GM18907 (cell line): ENCODE results near the gene AOAH.
A peak's percentile ranks its signal among the peaks of the same experiment; 100 is the strongest.
"Not testable (repeated sequence)": the region's sequence is repeated elsewhere in the genome, so short reads cannot be mapped to it uniquely, and the experiment has no call there.

Source experiments
- ATAC-seq: cut with Tn5 transposase; IDR thresholded peaks from one replicate; pipeline ENCODE4 v1.9.1; 2021; ENCODE audit warnings: mild to moderate bottlenecking, moderate library complexity; ENCODE audit not compliant: unreplicated experiment

Gene AOAH

GRCh38 chr7:36475011-36475342 lies 249.3 kb downstream of the AOAH start:
- ATAC-seq: no peak

- peak; percentile 46 for ATAC-seq
Measured at GRCh38 chr7:36474283-36475010, 249.8 kb downstream of the AOAH start.

GRCh38 chr7:36473454-36474282 lies 250.6 kb downstream of the AOAH start:
- peak; percentile 37 for ATAC-seq

GRCh38 chr7:36472141-36472729 lies 252.1 kb downstream of the AOAH start:
- ATAC-seq: no peak

DNA sequence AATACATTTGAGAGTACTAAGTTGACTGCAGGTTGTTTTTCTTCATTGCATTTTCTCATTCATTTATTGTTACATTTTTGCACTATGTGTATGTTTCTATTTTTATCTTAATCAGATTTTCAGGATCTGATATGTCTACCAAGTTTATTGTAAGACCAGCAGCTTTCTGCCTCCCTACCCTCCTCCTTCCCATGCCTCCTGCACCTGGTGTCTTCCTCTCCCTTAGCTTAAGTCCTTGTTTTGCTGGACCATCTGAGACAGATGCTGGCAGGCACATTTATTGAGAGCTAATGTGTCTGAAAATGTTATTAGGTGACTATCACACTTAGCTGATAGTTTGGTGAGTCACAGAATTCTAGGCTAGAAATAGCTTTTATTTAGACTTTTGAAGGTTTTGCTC lies 255.1 kb downstream of the AOAH start:
- ATAC-seq: no peak

DNA sequence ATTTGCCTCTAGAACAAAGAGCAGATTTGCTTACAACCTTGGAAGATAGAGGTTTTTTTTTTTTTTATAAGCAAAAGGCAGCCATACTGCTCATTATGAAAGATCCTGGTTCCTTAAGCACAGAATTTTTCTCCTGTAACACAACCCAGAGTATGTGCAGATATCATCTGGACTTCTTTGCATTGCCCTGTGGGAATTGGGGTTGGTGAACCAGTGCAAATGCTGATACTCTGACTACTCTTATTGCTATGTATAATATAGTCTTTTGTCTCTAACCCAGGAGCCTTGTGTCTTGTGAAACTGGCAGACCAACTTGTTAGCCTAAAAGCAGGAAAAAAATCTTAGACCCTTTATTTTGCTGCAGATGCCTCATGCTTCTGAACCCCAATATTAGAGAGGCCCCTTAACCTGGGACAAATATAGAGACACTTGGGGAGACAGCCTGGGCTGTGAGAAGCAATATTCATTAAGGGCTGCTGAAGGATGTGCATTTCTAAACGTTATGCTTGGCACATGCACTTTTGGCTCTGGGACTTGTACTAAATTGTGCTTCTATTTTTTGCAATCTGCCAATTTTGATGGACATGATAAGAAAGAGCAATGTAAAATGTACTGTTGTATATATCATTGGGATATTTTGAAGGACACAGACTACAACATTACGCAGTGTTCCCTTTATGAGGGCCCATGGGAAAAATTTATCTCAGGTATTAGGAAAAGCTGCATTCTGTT lies 255.8 kb downstream of the AOAH start:
- no peak for ATAC-seq

- ATAC-seq: not testable (repeated sequence)
Measured at GRCh38 chr7:36466001-36466400, 258.3 kb downstream of the AOAH start.

DNA sequence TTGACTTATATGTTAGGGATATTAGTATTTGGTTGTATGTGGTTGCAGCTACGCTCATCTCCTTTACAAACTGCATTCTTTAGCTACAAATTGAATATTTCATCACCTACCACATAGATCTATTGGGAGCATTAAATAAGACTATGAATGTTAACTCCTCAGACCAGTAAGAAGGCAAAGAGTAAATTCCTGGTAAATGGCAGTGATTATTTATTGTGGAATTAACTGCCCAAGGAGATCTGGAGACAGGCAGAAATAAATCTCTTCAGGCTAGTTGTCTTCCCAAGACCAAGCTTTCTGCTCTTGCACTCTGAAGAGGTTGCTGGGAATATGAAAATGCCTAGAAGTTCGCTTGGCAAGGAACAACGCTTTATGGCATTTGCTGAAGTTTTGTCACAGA lies 260.0 kb downstream of the AOAH start:
- no peak for ATAC-seq
